GM19239 (cell line): ENCODE results near the gene C1orf35.

Experiments
- DNase-seq: peaks from one replicate; pipeline ENCODE4 v3.0.0; 2011; ENCODE audit warnings: low spot score; ENCODE audit not compliant: insufficient read length
- FAIRE-seq: peaks from 2 replicates; lab custom pipeline; 2011; peaks lifted over from hg19 to GRCh38; lab: Jason Lieb, UNC

Gene C1orf35

DNA sequence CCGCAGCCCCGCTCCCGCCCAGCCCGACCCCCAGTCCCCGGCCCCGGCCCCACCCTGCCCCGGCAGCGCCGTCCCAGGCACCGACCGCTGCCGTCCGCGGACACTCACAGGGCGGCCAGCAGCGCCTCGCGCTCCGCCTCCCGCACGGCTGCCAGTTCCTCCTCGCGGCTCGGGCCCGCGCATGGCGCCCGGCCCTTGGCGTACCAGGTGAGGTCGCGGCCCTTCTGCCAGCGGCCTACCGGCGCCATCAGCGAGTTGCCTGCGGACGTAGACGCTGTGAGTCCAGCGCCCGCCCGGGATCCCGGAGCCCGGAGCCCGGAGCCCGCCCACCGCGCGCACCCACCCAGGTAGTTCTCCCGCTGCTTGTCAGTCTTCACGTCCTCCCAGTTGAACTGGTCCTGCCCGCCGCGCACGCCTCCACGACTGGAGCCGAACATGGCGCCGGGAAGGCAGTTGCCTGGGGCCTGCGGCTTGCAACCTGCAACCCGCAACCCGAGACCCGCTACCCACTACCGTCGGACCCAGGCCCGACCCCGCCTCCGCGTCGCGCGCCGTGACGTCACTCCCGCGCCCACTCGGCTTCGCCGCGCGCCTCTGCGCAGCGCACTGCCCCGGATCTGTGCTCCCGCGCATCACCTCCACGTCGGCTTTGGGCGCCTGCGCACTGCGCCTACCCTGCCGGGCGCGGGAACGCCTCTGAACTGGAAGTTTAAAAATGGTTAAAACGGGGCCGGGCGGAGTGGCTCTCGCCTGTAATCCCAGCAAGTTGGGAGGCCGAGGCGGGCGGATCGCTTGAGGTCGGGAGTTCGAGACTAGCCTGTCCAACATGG lies at the start of gene C1orf35:
TSS of gene C1orf35 (minus strand) at position 535 of the 830 bp plus-strand sequence. CDS start at position 437, 98 bp downstream.
- FAIRE-seq = peak; percentile 92
- peak; percentile 97 for DNase-seq

DNA sequence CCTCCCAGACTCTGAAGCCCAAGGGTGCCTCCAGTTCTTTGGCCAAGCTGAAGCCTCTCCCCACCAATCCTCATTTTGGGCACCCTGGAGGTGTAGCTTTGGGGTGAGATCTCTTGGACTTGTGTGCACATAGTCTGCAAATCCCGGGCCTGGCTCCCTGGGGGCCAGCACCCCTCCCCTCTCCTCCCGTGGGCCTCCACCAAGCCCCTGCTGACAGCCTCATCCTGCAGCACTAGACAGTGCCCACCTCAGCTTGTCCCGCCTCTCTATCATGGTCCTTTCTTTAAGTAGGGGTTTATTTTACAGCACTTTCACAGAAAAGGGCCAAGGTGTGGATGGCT lies 49.8 kb upstream of the C1orf35 start:
- DNase-seq (no peak), FAIRE-seq (no peak)

DNA sequence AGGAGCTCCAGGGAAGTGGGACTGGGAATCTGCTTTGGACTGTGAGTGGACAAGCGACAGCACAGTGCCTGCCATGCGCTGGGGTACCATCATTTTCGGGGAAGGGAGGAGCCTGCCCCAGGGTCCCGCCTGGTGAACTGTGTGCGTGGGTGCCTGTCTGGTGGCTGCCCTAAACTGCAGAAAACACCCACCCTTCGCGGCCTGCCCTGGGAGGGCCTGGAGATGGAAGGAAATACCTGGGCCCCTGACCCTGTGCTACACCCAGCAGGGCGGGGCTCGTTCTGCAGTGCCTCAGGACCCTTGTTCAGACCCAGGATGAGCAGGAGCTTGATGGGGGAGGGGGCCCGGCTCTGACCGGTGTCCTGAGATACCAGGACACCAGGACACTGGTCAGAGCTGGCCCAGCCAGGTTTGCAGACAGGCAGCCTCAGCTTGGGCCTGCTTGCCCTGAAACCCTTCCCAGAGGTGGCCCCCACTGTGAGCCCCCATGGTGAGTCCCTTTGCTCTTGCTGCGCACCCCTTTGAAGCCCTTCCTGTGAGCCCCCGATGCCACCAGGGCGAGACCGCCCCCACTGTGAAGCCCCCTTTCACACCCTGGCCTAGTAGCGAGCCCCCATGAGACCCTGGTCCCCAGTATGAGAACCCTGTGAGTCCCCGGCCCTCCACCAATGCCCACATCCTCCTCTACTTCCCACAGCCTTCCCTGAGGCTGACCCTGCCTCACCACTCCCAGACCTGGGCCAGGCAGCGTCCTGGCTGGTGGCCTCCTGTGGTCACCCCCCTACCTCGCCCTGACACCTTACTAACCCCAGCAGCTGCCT lies 49.2 kb upstream of the C1orf35 start:
- no peak for DNase-seq
- no peak for FAIRE-seq

DNA sequence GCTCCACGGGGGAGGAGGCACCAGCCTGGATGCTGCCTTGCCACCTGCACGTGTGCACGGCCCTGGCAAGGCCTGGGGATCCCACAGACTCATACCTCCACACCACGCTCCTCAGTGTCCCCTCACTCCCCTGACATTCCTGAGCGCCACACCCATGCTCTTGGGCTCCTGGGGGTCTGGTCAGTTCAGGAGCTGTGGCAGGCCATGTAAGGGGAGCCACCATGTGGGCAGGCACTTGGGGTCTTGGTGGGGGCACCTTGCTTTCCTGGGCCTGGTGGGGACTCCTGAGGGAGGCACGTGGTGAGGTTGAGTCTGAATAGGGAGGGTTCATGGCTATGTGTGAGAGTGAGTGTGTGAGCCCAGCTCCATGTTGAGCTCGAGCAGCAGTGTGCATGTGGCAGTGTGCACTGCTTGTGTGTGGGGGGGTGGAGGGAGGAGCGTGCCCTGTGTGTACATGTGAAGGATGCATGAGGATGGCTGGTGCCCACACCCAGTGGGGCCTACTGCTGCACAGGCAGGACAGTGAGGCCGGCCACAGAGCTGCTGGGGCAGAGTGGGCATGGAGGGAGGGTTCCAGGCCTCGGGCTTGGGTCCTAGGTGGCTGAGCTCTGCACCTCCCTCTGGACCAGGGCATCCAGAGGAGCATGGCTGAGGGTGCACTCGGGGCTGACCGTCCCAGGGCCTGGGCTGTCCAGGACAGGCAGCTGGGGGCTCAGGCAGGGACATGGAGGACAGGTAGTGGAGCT lies 48.2 kb upstream of the C1orf35 start:
- FAIRE-seq = no peak

GRCh38 chr1:228150461-228151179 lies 47.5 kb upstream of the C1orf35 start:
- FAIRE-seq = no peak
- no peak for DNase-seq

More for the DNA sequence above, 48.2 kb upstream of the C1orf35 start:
- DNase-seq = no peak

- FAIRE-seq = no peak
- DNase-seq = no peak
These were observed 47.0 kb upstream of the C1orf35 start for GRCh38 chr1:228150120-228150460.

GRCh38 chr1:228149406-228150119 lies 46.4 kb upstream of the C1orf35 start, which contains the start of gene GJC2:
TSS of gene GJC2 (plus strand) at chr1:228149930. CDS start at chr1:228157759, 7,829 bp downstream.
- no peak for DNase-seq

DNA sequence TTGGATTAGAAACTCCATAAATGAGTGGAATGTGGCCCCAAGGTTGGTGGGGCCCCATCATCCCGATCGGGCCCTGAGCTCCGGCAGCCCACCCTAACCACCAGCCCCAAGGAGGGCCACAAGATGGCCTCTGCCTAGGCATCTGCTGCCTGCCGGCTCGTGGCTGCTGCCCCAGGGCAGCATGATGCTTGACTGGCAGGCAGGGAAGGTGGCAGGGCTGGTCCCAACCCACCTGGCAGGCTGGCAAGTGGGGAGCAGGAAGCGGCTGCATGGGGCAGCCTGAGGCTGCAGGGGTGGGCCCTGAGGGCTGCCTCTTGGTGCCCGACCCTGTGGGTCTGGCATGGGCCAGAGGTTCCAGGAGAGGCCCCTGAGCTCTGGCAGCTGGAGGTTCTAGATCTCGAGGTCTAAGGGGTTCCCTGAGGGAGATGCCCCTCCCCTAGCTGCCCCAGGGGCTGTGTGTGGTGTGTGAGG lies 45.8 kb upstream of the C1orf35 start:
- DNase-seq (no peak), FAIRE-seq (no peak)

More at GRCh38 chr1:228149406-228150119, 46.4 kb upstream of the C1orf35 start, which contains the start of gene GJC2:
- FAIRE-seq = no peak

GRCh38 chr1:228148196-228148861 lies 45.2 kb upstream of the C1orf35 start:
- FAIRE-seq (no peak), DNase-seq (no peak)

DNA sequence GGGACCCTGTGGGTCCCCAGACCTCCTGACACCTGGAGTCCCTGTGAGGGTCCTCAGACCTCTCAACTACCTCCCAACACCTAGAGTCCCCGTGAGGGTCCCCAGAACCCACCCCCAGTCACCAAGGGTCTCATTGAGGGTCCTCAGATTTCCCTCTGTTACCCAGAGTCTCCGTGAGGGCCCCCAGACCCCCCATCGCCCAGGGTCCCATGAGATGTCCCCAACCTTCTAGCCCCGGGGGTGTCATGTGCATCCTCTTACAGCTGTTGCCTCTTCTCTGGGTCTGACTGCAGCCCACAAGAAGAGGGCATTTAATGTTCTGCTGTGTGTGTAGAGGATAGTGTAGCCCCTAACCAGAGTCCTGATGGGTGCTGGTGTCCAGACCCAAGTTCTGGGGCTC lies 44.6 kb upstream of the C1orf35 start:
- FAIRE-seq = no peak
- DNase-seq = no peak

- DNase-seq = no peak
- FAIRE-seq = no peak
These were observed 44.1 kb upstream of the C1orf35 start for GRCh38 chr1:228147151-228147693.

DNA sequence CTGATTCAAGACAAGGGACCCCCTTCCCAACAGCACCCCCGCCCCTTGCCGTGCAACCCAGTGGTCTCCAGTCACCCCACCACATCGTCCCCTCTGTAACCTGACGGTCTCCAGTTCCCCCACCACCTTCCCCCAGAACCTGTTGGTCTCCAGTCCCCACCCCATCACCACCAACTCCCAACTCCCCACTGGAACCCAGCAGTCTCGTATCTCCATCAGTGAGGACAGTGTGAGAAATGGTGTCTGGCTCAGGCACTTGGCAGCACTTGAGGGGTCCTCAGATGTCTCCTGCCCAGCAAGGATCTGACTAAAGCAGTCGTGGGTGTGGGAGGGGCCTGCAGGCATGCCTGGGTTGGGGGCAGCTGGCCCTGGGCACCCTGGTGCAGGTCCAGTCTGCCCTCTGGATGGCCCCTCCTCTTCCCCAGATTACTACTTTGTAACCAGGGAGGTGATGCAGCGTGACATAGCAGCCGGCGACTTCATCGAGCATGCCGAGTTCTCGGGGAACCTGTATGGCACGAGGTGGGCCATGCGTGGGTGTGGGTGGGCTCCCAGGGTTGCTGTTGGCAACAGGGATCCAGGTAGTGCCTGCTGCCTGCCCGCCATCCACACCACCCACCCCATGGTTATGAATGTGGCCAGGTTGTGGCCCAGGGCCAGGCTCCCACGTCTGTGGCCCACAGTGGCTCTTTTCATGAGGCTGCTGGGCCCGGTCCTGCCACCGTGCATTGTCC lies 43.5 kb upstream of the C1orf35 start:
- FAIRE-seq (no peak), DNase-seq (no peak)

- no peak for FAIRE-seq
- no peak for DNase-seq
These were observed 42.6 kb upstream of the C1orf35 start for GRCh38 chr1:228145463-228146416.

- DNase-seq (no peak), FAIRE-seq (no peak)
These were observed 41.8 kb upstream of the C1orf35 start for GRCh38 chr1:228144993-228145343.

DNA sequence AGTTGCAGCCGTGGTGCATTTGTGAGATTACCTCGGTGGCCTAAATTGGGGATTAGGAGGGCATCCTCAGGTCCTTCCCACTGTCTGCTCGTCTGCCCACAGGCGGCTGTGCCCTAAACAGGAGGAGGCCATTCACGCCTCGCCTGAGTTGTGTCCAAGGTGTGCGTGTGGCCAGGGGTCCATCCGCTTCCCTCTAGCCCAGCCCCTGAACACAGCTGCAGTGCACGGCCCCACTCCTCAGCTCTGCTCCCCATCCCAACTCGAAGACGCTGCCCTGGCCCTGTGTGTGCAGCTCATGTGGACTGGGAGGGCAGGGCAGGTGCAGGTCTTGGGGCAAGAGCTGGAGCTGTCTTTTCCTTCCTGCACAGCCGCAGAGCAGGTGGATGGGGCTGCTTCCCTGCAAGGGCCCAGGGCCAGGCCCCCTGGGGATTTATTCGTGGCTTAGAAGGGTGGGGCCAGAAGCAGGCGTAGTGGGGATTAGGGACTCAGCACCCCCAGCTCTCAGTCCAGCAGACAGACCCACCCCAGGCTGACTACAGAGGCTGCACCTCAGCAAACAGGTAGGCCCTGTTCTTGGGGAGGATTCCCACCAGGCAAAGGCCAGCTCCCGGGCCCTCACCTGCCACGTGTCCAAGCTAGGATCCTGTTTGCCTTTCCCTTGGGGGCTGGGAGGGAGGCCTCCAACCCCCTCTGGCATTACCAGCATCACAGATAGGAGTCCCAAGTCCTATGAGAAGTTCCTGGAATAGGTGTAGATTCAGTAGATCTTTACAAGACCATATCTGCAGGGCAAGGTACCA lies 41.3 kb upstream of the C1orf35 start:
- no peak for FAIRE-seq
- DNase-seq = no peak
